ENCODE results near the gene CCDC90B.

GRCh38 chr11:83285771-83286528 is at the start of gene CCDC90B:
- no peak for TF ChIP-seq CTCF (IDR thresholded peaks at IDR 0.05)
- TF ChIP-seq EZH2 (IDR thresholded peaks at IDR 0.05; ENCODE audit: borderline replicate concordance, insufficient read depth, low read depth, low read length, poor library complexity, severe bottlenecking), result no peak
